HS-27A (cell line): ENCODE measurements around the gene RDH16.
"Not testable (repeated sequence)": the region's sequence is repeated elsewhere in the genome, so short reads cannot be mapped to it uniquely, and the experiment has no call there.

ENCODE experiments used
- DNase-seq: peaks from one replicate; pipeline ENCODE4 v3.0.0-alpha.2; 2012; ENCODE audit warnings: low read depth, missing footprints

The RDH16 gene

DNA sequence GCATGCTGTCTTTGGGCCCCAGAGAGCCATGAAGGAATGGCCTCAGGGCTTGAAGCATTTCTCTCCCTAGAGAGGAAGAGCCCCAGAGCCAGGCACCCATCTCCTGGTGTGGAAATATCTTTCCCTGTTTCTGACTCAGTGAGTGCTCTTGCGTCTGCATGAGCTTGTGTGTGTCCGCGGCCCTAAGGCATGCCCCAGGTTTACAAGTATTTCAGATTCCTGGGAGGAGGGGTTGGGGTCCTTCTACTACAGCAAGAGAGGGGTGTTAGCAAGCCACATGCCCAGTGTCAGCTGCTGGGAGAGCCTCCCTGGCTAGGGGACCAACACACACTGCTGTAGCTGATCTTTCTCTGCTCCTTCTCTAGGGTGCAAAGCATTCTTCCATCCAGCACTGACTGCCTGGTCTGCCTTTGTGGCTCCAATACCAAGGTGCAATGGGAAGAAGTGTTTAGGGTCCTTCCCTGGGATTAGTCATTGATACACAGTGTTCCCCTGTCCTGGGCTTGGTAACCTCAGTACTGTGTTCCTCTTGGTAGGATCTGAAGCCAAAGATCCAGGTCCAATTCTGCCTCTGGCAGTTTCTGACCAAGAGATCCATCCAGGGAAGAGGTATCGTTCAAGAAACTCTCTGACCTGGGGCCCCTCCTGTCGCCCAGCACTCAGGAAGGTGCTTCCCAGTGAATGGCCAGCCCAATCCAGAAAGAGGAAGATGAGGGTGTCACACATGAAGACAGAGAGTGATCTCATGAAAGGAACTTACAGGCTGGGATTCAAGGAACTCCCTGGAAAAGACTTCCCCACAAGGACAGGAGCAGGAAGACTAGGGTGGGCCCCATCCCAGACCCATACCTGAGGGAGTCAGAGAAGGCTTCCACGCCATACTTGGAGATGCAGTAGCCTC lies 3.1 kb downstream of the RDH16 start:
- no peak for DNase-seq

DNA sequence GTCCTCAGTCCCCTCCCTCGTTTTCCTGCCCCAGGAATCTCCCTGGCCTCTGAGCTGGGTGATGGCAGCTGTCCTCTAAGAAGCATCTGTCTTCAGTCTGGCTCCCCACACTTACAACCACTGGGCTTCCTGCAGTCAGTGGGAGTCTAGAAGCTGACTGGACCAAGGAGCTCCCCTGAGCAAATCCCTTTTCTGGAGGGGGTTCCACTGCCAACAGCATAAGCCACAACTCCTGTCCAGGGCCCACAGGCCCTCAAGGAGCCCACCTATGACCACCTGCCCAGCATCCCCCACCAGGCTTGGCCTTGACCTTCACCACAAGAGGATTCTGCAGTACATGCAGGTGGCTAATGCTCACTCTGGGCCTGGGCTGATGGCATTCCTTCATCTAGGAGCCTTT lies 4.1 kb downstream of the RDH16 start:
- DNase-seq: no peak

DNA sequence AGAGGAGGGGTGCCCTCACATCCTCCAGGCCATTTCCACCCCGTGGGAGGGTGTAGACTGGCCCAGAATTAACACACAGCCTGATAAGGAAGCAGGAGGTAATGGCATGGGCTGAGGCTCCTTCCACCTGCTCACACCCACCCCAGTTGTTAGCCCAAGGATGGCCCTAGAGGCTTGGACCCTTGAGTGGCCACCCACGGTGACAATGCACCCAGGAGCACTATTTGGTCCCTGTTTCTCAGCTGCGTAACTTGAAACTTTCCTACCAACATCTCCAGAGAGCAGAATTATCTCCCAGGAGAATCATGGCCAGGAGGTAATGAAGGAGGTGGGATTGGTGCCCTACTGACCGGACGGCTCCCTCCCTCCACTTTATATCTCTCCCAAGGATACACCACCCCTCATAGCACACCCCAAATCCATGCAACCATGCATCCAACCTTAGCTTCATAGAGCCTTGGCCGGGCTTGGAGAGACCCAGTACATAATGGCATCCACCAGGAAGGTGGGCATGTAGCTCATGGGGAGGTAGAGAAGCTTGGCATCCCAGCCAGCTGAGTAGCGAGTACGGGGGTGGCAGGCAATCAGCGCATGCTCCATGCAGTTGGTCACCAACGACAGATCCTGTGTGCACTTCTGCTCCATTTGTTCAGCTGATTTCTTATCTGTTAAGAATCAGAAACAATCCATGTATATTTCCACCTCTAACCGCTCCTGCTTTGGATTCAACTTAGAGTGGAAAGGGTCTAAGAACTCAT lies 5.6 kb downstream of the RDH16 start:
- DNase-seq: no peak

DNA sequence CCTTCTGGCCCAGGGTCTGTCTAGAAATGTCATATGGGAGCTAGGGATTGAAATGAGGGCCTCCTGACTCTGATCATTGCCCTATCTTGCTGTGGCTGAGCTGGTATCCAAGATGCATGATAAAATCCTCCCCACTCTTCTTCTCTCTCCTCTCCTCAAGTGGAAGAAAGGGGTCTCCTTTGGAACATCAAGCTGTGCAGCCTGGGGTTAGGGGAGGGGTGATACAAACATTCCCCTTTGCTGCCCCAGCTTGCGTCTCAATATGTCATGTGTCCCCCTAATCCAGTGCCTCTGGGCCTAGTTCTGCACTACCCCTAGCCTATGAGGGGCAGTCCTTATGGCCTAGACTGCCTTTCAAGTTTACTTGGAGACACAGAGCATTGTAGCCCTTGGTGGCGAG lies 8.5 kb downstream of the RDH16 start:
- no peak for DNase-seq

DNA sequence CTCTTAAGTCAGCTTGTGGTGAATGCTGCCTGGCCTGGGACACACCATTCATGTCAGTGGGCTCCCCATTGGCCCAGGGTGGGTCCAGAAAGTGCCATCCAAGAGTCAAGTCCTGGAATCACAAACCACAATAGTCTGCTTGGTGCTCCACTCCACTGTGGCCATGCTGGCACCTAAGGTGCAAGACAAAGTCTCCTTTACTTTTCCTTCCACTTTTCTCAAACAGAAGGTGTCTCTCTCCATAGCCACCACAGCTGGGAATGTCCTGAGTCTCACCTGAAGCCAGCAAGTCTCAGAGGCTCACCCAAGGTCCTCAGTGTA lies 9.0 kb downstream of the RDH16 start:
- DNase-seq: no peak

DNA sequence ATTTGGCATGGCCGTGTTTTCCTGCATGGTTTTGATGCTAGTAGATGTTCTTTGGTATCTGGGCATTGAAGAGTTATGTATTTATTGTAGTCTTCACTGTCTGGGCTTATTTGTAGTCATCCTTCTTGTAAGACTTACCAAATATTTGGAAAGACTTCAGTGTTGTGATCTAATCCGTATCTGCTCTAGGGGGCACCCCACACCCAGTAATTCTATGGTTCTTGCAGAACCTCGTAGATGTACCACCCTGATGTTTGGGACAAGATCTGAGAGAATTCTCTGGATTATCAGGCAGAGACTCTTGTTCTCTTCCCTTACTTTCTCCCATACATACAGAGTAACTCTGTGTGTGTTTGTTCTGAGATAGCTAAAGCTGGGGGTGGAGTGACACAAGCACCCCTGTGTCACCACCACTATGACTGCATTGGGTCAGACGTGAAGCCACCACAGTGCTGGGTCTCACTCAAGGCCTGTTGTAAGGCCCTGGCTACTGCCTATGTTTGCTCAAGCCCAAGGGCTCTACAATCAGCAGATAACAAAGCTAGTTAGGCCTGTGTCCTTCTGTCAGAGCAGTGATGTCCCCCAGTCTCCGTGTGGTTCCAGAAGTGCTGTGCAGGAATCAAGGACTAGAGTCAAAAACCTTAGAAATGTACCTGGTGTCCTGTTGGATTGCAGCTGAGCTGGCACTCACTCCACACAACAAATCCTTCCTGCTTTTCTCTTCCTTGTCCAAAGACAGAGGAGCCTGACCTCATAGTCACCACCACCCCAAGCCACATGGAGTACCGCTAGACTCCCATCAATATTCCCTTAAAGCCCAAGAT lies 9.6 kb downstream of the RDH16 start:
- DNase-seq: no peak

DNA sequence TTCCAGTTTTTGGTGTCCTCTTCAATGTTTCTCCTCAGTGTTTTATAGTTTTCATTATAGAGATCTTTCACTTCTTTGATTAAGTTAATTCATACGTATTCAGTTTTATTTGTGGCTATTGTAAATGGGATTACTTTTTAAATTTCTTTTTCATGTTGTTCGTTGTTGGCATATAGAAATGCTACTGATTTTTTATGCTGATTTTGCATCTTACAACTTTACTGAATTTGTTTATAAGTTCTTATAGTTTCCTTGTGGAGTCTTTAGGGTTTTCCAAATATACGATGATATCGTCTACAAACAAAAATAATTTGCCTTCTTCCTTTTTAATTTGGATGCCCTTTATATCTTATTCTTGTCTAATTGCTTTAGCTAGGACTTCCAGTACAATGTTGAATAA lies 13.5 kb downstream of the RDH16 start:
- no peak for DNase-seq

DNA sequence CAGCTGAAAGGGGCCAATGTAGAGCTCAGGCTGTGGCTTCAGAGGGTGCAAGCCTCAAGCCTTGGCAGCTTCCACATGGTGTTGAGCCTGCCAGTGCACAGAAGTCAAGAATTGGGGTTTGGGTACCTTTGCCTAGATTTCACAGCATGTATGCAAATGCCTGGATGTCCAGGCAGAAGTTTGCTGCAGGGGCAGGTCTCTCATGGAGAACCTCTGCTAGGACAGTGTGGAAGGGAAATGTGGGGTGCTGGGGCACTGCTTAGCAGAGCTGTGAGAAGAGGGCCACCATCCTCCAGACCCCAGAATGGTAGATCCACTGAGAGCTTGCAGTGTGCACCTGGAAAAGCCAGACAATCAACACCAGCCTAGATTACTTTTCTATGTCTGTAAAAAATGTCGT lies 14.0 kb downstream of the RDH16 start:
- DNase-seq: not testable (repeated sequence)

DNA sequence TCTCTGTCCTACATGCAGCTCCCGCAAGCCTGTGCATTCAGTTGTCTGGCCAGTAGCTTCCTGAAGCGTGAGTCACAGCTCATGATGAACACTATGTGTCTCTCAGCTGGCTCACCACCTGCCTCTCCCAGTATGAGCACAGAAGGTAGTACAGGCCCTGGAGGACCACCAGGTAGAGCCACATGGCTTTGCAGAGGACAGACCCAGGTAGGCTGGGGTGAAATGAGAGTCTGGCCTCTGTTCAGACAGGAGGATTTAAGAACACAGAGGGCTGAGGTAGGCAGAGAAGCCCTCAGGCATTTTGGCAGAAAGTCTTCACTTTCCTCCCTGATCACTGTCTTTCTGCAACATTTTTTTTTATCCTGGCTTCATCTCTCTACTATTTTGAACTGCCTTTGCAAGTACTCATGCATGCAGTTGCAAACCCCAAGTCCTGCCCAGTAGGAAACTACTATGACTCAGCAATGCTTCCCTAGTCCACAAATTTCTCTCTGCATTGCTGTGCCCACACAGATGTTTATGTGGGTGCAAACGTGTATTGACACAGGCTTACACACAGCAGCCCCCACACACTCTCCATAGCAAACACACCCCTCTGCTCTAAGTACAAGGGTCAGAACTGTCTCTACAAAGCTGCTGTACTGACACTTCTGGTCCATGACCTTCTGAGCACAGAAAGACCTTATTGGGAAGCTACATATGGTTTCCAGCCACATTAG lies 15.9 kb downstream of the RDH16 start:
- DNase-seq: peak; percentile 20

DNA sequence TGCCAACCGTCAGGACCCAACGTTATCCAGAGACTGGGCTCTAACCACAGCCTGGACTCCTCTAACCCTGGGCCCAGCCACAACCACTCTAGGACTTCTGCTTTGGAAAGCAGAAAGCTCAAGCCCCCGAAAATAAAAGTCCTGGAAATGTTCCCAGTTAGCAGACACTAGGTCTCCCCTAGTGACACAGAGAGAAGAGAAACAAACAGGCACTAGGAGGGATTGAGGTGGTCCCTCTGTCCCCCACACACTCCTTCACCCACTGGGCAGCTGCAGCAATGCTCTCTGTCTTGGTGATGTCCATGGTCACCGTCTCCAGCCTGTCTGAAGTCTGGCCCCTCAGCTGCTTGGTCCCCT lies 16.5 kb downstream of the RDH16 start:
- DNase-seq: not testable (repeated sequence)

DNA sequence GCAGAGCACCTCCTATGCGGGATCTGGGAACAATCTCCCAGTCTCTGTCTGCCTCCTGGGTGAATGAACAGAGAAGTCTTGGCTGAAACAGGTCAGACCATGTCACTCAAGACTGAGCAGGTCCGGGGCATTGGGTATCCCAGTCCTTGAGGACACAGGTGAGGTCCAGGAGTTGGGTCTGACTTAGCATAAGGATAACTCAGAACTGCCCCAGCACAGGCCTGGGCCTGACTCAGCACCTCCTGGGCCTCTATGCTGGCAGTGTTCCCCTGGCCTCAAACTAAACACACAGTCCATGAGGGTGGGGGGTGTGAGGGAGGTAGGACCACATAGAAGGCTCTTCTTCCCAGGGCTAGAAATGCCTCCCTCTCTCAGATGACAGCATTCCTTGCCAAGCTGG lies 21.7 kb downstream of the RDH16 start:
- no peak for DNase-seq

DNA sequence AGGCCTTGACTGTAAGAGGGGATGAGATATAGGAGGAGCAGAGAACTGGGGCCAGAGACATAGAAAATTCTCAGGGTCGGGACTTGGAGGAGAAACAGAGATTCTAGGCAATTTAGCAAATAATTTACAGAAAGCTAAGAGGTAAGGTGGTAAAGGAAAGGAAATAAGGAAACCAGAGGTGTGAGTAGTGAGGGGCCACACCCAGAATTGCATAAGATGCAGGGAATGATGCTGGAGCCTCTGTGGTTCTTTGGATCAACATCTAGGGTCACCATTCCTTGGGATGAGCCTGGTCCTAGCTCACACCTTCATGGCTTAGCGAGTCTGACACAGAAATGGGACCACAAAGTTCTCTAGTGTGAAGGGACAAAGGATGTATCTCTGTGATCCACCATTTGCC lies 22.3 kb downstream of the RDH16 start:
- DNase-seq: no peak

DNA sequence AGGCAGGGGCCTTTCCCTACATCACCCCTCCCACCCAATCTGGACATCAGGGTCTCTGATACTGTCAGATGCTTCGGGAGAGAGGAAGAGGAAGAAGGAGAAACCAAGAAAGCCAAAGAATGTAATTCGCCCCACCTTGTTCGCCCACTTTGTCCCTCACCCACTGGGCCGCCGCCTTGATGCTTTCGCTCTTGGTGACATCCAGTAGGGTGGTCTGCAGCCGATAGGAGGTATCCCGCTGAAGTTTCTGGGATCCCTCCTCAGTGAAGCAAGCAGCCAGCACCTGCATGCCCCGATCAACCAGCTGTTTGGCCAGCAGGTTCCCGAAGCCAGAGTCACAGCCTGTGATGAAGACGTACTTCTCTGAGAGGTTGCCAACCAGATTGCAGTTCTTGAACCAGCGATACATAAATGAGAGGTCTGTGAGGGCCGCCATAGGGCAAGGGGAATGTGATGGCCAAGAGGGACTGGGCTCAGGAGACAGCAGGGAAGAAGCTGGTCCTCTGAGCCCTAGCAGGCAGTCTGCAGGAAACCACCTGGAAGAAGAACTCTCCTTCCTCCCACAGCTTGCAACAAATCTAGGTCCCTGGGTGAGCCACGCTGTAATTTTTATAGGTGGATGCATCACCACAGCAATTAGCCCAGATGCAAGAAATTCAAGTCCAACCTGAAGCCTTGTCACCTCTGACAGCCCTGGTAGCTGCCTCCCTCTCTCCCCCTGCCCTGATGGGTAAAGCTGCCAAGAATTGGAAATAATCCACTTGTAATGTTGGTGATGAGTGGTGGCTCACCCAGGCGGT lies 23.4 kb downstream of the RDH16 start, which contains the start of gene SDR9C7:
SDR9C7 (minus strand) TSS at position 583 of the 800 bp plus-strand sequence; CDS start at position 436, 147 bp downstream.
- no peak for DNase-seq

DNA sequence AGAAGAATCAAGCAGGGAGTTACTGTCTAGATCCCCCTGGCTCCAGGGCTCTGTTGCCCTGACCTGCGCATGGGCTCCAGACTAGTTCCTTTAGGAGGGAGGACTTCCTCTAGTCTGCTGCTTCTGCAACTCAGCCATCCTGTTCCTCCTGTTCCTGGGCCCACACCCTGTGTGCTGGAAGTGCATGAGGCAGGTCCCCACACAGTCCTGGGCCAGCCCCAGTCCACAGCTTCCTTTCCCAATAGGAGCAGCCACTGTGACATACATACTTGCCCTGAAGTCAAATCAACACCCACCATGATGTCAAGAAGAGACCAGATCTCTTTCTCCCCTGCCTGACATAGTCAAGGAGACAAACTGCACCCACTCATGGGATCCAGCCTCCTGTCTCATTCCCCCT lies 24.5 kb downstream of the RDH16 start:
- DNase-seq: no peak

DNA sequence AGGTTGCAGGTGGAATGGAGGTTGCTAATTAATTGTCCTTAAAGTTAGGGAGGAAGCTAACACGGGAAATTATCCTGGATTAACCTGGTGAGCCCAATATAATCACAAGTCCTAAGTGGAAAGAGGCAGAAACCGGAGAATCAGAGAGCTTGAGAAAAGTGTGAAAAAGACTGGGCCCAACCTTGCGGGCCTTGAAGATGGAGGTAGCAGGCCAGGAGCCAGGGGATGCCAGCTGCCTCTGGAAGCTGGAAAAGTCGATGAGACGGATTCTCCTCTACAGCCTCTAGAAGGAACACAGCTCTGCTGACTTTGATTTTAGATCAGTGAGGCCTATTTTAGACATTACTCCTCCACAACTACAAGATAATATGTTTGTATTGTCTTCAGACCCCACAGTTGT lies 25.3 kb downstream of the RDH16 start:
- DNase-seq: no peak

DNA sequence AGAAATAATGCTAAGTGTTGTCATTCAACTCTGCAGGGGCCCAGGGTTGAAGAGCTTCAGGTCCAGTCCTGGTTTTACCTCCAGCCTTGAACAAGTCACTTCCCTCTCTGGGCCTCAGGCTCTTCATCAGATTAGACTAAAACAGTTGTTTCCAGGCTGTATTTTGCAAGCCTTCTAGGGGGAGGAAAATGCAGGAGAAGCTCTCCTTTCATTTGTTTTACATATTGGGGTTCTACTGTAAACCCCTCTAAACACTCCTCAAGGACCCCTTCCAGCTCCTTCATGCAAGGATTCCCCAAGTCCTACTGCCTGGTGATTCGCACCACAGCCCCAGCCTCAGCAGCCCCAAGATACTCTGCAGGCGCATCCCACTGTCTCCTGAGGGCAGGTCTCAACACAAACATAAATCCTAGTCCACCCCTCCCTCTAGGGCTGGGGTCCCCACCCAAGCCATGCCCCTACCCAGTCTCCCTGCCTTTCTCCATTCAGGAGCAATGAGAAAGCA lies 25.9 kb downstream of the RDH16 start:
- DNase-seq: peak; percentile 2

DNA sequence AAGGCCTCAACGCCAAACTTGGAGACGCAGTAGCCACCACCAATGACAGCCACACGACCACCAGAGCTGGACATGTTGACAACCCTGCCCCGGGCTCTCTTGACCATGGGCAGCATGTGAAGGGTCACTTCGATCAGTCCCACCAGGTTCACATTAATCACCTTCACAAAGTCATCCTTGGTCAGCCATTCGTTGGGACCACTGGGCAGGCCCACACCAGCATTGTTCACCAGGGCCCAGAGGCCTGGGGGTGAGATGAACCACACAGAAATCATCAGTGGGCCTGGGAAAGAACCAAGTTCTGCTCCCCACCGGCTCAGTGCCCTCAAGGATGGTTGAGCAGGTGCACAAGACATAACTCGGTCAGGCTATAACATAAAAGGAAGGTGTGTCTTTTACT lies 27.2 kb downstream of the RDH16 start:
- DNase-seq: no peak

DNA sequence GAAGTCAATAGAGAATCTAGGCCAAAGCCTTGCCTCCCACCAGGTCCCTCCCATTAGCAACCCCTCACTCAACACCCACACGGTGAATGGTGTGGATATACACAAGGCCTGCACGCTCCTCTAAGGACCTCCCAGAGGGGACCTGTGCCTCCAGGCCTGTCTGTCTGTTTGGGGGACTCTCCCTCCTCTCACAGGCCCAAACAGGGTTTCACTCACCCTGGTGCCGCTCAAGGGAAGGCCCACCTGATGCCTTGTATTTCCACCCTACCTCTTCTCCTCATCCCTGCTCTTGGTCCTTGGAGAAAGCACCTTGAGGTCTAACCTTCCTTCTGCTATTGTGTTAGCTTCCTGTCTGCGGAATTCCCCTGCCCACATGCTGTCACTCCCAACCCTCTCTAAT lies 27.6 kb downstream of the RDH16 start:
- no peak for DNase-seq

DNA sequence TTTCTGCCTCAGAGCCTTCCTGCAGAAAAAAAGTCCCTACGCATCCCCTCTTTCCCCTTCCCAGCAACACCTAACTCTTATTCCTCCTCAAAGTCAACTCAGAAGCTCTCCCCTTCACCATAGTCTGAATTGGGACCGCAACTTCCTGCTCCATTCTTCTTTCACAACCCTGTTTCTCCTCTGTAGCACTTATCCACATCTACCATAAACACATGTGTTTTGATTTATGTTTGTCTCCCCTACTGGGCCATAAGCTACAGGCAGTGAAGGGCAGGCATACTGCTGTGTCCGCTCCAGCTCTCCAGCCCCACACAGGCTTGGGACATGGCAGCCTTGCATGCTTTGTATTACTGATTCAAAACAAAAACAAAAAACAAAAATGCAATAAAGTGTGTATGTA lies 29.1 kb downstream of the RDH16 start:
- no peak for DNase-seq

DNA sequence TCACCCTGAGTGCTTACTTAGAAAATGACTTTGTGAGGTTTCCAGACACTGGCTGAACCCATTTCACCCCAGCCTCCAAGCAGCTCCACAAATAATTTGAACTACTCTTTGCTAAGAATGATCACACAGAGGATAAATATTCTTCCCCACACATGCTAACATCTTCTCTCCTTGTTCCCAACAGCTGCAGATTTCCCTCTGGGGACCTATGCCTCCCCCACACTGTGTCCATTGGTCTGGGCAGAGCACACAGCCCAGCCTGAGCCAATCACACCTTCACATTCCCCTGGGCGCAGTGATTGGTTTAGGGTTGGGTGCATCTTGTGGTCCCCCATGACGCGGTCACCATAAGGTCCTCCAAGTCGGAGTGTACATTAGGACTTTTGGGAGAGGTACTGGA lies 30.1 kb downstream of the RDH16 start:
- DNase-seq: no peak

DNA sequence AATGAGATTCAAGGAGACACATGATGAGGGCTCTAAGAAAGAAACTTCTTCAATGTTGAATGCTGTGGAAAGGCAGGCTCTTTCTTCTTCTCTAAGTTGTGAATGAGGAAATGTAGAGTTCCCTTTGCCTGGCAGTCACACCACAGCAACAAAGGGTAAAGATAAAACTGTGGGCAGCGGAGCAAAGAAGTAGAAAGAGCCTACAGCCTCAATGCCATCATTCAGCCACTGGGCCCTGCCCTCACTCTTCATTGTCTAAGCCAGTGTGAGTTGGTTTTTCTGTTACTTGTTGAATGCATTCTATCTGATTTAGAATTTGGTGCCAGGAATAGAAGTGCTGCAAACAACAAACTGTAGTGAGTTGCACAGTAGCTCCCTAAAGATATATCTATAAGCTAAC lies 35.4 kb downstream of the RDH16 start:
- no peak for DNase-seq
